H9 (cell line): ENCODE results near the gene OAF. TPM values are rescaled to one million over a fixed set of nuclear protein-coding genes. Genes with fewer than 3 reads are reported as not detected.

ENCODE experiments used
- DNase-seq: peaks from one replicate; pipeline ENCODE4 v3.0.0-alpha.2; 2017
- H2AFZ ChIP-seq: one replicate; pipeline ENCODE4 v1.6.1; 2013; ENCODE audit warnings: mild to moderate bottlenecking, low read length, control low read depth, moderate library complexity
- H2AK5ac ChIP-seq: 2 replicates; pipeline ENCODE4 v1.6.1; 2013; ENCODE audit warnings: low read length, control low read depth, mixed read lengths; ENCODE audit not compliant: insufficient read length
- H2BK120ac ChIP-seq: one replicate; pipeline ENCODE4 v1.6.1; 2013; ENCODE audit warnings: low read depth, mild to moderate bottlenecking, low read length, control low read depth, inconsistent platforms; ENCODE audit not compliant: poor library complexity, severe bottlenecking
- H2BK12ac ChIP-seq: 2 replicates; pipeline ENCODE4 v1.6.1; 2013; ENCODE audit warnings: low read length, control low read depth, mixed read lengths, low read depth; ENCODE audit not compliant: insufficient read length
- H2BK15ac ChIP-seq: 2 replicates; pipeline ENCODE4 v1.6.1; 2013; ENCODE audit warnings: low read depth, low read length, control low read depth
- H2BK20ac ChIP-seq: one replicate; pipeline ENCODE4 v1.6.1; 2013; ENCODE audit warnings: low read depth, mild to moderate bottlenecking, low read length, control low read depth, inconsistent platforms; ENCODE audit not compliant: poor library complexity, severe bottlenecking
- H2BK5ac ChIP-seq: 2 replicates; pipeline ENCODE4 v1.6.1; 2013; ENCODE audit warnings: low read length, control low read depth, mixed read lengths; ENCODE audit not compliant: insufficient read length
- H3K14ac ChIP-seq: 2 replicates; pipeline ENCODE4 v1.6.1; 2013; ENCODE audit warnings: low read length, control low read depth; ENCODE audit not compliant: insufficient read depth
- H3K18ac ChIP-seq: 2 replicates; pipeline ENCODE4 v1.6.1; 2013; ENCODE audit warnings: low read depth, mild to moderate bottlenecking, mixed read lengths, low read length, control low read depth; ENCODE audit not compliant: insufficient read length
- H3K23ac ChIP-seq: 2 replicates; pipeline ENCODE4 v1.6.1; 2013; ENCODE audit warnings: low read length, control low read depth, mixed read lengths, low read depth; ENCODE audit not compliant: insufficient read length
- H3K23me2 ChIP-seq: 2 replicates; pipeline ENCODE4 v1.6.1; 2013; ENCODE audit warnings: low read depth, mild to moderate bottlenecking, mixed read lengths, low read length, control low read depth; ENCODE audit not compliant: insufficient read length, poor library complexity, severe bottlenecking
- H3K27ac ChIP-seq: 2 replicates; pipeline ENCODE4 v1.5.1; 2013; ENCODE audit warnings: low read length, control low read depth, mixed read lengths, low read depth; ENCODE audit not compliant: insufficient read length
- H3K27me3 ChIP-seq: 2 replicates; pipeline ENCODE4 v1.6.1; 2013; ENCODE audit warnings: low read length, control low read depth, inconsistent platforms; ENCODE audit not compliant: insufficient read depth
- H3K4ac ChIP-seq: 2 replicates; pipeline ENCODE4 v1.6.1; 2013; ENCODE audit warnings: low read depth, mild to moderate bottlenecking, control low read depth, inconsistent platforms, low read length, moderate library complexity
- H3K4me1 ChIP-seq: 2 replicates; pipeline ENCODE4 v1.6.1; 2013; ENCODE audit warnings: low read length, control low read depth, inconsistent platforms; ENCODE audit not compliant: insufficient read depth
- H3K4me2 ChIP-seq: 2 replicates; pipeline ENCODE4 v1.6.1; 2013; ENCODE audit warnings: low read length, control low read depth, mixed read lengths; ENCODE audit not compliant: insufficient read length, insufficient read depth
- H3K56ac ChIP-seq: 2 replicates; pipeline ENCODE4 v1.6.1; 2013; ENCODE audit warnings: low read depth, mild to moderate bottlenecking, mixed read lengths, low read length, control low read depth; ENCODE audit not compliant: insufficient read length
- H3K79me1 ChIP-seq: 2 replicates; pipeline ENCODE4 v1.6.1; 2013; ENCODE audit warnings: low read depth, mild to moderate bottlenecking, moderate library complexity, low read length, control low read depth, inconsistent platforms; ENCODE audit not compliant: insufficient read depth, poor library complexity, severe bottlenecking
- H3K79me2 ChIP-seq: 2 replicates; pipeline ENCODE4 v1.6.1; 2013; ENCODE audit warnings: low read length, control low read depth, inconsistent platforms; ENCODE audit not compliant: insufficient read depth
- H3K9ac ChIP-seq: 2 replicates; pipeline ENCODE4 v1.6.1; 2013; ENCODE audit warnings: low read length, control low read depth, mixed read lengths; ENCODE audit not compliant: insufficient read length; ENCODE audit errors: extremely low read depth
- H3K9me3 ChIP-seq: one replicate; pipeline ENCODE4 v1.6.1; 2013; ENCODE audit warnings: low read depth, low read length, inconsistent platforms; ENCODE audit not compliant: control insufficient read depth
- H3T11ph ChIP-seq: one replicate; pipeline ENCODE4 v1.6.1; 2013; ENCODE audit warnings: mild to moderate bottlenecking, low read length, control low read depth, inconsistent platforms
- H4K20me1 ChIP-seq: one replicate; pipeline ENCODE4 v1.6.1; 2013; ENCODE audit not compliant: control insufficient read depth, insufficient read length, insufficient read depth
- H4K5ac ChIP-seq: 2 replicates; pipeline ENCODE4 v1.6.1; 2013; ENCODE audit warnings: low read depth, mild to moderate bottlenecking, mixed read lengths, low read length, control low read depth; ENCODE audit not compliant: insufficient read length
- H4K8ac ChIP-seq: replicated peaks from 2 replicates; pipeline ENCODE4 v1.6.1; 2013; ENCODE audit warnings: low read length, control low read depth, mixed read lengths, low read depth; ENCODE audit not compliant: insufficient read length
- H4K91ac ChIP-seq: 2 replicates; pipeline ENCODE4 v1.6.1; 2013; ENCODE audit warnings: low read depth, mild to moderate bottlenecking, moderate library complexity, mixed read lengths, low read length, control low read depth; ENCODE audit not compliant: insufficient read length
- H3K27ac Mint-ChIP-seq, 3 experiments: 2 replicates in 2 of 3; 3 replicates in 1 of 3; pipeline ENCODE4 v1.8.0; 2020 to 2021; ENCODE audit warnings: mixed read lengths in 3 of 3, mild to moderate bottlenecking in 1 of 3, moderate library complexity in 1 of 3
- H3K27me3 Mint-ChIP-seq: 2 replicates; pipeline ENCODE4 v1.8.0; 2021; ENCODE audit warnings: low read depth, mild to moderate bottlenecking, moderate library complexity, mixed read lengths
- H3K36me3 Mint-ChIP-seq, 3 experiments: 2 replicates in 2 of 3; 3 replicates in 1 of 3; pipeline ENCODE4 v1.8.0; 2020 to 2021; ENCODE audit warnings: low read depth in 3 of 3, mixed read lengths in 3 of 3; ENCODE audit not compliant: insufficient read depth in 1 of 3
- H3K4me1 Mint-ChIP-seq, 2 experiments: 2 replicates each; pipeline ENCODE4 v1.8.0; 2020; ENCODE audit warnings: mixed read lengths in 2 of 2
- H3K4me3 Mint-ChIP-seq, 2 experiments: 2 replicates in 1 of 2; 3 replicates in 1 of 2; pipeline ENCODE4 v1.8.0; 2020 to 2021; ENCODE audit warnings: mild to moderate bottlenecking in 2 of 2, mixed read lengths in 2 of 2, moderate library complexity in 1 of 2
- H3K9me3 Mint-ChIP-seq, 2 experiments: 2 replicates in 1 of 2; 3 replicates in 1 of 2; pipeline ENCODE4 v1.8.0; 2020; ENCODE audit warnings: mild to moderate bottlenecking in 2 of 2, mixed read lengths in 2 of 2, moderate library complexity in 1 of 2
- WGBS: extraction: QIAGEN DNeasy Blood & Tissue Kit; methylation state at CpG from one replicate; pipeline ENCODE4 v1.1.7; 2013; ENCODE audit warnings: missing lambda C conversion rate, low lambda C conversion rate, mixed read lengths; ENCODE audit not compliant: insufficient read length; ENCODE audit errors: extremely low coverage; 5-methylcytosine and 5-hydroxymethylcytosine counted together
- total RNA-seq: library from RNA; stranded (reverse); gene quantifications from 2 replicates; pipeline ENCODE4 v1.2.1, GENCODE V29; 2021
- TF ChIP-seq, protein P1 (sequence below): fragments of 200-600 bp; sonication (generic); conservative IDR thresholded peaks from 3 replicates; pipeline ENCODE4 v1.8.0; 2021; ENCODE audit warnings: antibody characterized with exemption, mild to moderate bottlenecking

Gene OAF
- total RNA-seq, 1 experiment from 2014 or later, result 1.1 TPM

GRCh38 chr11:120208777-120209176 is 2.1 kb upstream of the OAF start:
- Histone ChIP-seq H3K23ac (no peak overlapping the region), H3K23me2 (peaks cover 11% of the 10 kb centered on the region), H3T11ph (no peak overlapping the region), H3K9me3 (no peaks in the 10 kb centered on the region), H3K4me2 (no peak overlapping the region), H2BK20ac (no peak overlapping the region), H2BK15ac (no peak overlapping the region), H3K14ac (no peak overlapping the region), H2BK12ac (no peak overlapping the region), H3K79me2 (no peaks in the 10 kb centered on the region), H4K8ac (no peak overlapping the region), H2AFZ (no peak overlapping the region), H3K18ac (no peak overlapping the region), H4K5ac (no peak overlapping the region), H3K27ac (no peak overlapping the region), H3K4ac (no peak overlapping the region), H4K91ac (no peak overlapping the region), H3K56ac (no peak overlapping the region), H3K4me1 (no peaks in the 10 kb centered on the region), H2AK5ac (no peak overlapping the region), H2BK120ac (no peak overlapping the region), H4K20me1 (no peaks in the 10 kb centered on the region), H3K9ac (no peak overlapping the region), H3K27me3 (peaks cover 74% of the 10 kb centered on the region), H3K79me1 (no peaks in the 10 kb centered on the region), H2BK5ac (no peak overlapping the region)
- no peak for DNase-seq
- Mint-ChIP-seq H3K27ac (no peak overlapping the region), H3K27me3 (peaks cover 96% of the 10 kb centered on the region), H3K36me3 (no peaks in the 10 kb centered on the region), H3K4me3 (no peak overlapping the region; a peak in 1 of 5 replicates), H3K4me1 (peaks cover 30 to 35% of the 10 kb centered on the region in 2 experiments), H3K9me3 (no peaks in the 10 kb centered on the region)
- TF ChIP-seq, protein P1, sequence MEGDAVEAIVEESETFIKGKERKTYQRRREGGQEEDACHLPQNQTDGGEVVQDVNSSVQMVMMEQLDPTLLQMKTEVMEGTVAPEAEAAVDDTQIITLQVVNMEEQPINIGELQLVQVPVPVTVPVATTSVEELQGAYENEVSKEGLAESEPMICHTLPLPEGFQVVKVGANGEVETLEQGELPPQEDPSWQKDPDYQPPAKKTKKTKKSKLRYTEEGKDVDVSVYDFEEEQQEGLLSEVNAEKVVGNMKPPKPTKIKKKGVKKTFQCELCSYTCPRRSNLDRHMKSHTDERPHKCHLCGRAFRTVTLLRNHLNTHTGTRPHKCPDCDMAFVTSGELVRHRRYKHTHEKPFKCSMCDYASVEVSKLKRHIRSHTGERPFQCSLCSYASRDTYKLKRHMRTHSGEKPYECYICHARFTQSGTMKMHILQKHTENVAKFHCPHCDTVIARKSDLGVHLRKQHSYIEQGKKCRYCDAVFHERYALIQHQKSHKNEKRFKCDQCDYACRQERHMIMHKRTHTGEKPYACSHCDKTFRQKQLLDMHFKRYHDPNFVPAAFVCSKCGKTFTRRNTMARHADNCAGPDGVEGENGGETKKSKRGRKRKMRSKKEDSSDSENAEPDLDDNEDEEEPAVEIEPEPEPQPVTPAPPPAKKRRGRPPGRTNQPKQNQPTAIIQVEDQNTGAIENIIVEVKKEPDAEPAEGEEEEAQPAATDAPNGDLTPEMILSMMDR, result no peak
- no CpG with 5 or more reads among the region's 6 CpGs for WGBS
